SH-SY5Y (cell line): ENCODE results near the gene POLN.

Experiments used
- GATA2 ChIP-seq: IDR thresholded peaks from 2 replicates; pipeline ENCODE4 v1.6.1; 2011; ENCODE audit warnings: mild to moderate bottlenecking, low read depth, low read length
- GATA3 ChIP-seq: IDR thresholded peaks from 2 replicates; pipeline ENCODE4 v1.6.1; 2011; ENCODE audit warnings: low read depth, mild to moderate bottlenecking, low read length, moderate library complexity

DNA sequence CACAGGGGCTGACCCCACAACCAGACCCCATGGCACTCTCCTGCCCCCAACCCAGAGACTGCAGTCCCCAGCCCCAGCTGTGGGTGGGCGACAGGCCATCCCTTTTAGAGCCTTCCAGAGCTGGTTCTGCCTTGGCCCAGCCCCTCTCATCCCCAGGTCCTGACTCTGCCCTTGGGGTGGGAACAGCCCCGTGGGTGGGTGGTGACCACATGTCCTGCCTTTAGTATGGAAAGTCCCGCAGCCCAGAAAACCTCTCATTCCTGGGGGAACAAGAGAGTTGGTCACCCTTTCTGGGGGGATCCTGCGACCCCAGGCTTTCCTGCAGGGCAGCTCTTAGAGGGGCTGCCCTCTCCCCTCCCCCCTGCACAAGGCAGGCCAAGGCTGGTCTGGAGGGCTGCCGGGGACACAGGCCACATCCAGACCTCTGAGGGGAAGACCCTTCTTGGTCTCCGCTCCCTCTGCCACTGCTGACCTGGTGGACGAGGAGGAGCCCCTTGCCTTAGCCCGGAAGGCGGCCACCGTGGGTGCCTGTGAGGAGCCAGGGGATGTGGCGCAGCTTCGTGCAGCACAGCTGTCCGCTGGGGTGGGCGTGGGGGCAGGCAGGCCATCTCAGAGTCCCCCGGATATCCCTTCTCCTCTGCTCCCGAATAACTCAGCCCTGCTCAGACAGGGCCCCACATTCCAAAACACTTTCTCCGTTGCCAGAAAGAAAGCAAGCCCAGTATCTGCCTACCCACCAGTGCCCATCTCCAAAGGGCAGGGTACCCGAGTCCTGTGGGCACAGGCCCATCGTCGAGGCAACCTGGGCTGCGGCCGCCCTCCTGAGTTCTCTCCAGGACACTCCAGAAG is 26.7 kb upstream of the POLN start:
- TF ChIP-seq GATA3 (no peak), GATA2 (no peak)
